Cardiac fibroblast (primary cell): ENCODE data around the gene ASCL2.

ENCODE experiments used
- DNase-seq, 2 donors: peaks; one replicate each; pipeline versions ENCODE4 v3.0.0 to v3.0.0-alpha.2; 2010; ENCODE audit warnings: low read depth in 2 of 2
- H3K4me3 ChIP-seq, 2 donors: replicated peaks in 1 of 2; 1 replicate in 1 of 2; 2 replicates in 1 of 2; pipeline ENCODE4 v1.5.1; 2011; ENCODE audit warnings: low read depth in 2 of 2, low read length in 2 of 2, mild to moderate bottlenecking in 2 of 2, moderate library complexity in 1 of 2
- TF ChIP-seq, protein P1 (sequence below): IDR thresholded peaks from one replicate; pipeline ENCODE4 v1.5.1; 2011; ENCODE audit warnings: low read depth, mild to moderate bottlenecking, low read length, inconsistent platforms

Gene ASCL2

DNA sequence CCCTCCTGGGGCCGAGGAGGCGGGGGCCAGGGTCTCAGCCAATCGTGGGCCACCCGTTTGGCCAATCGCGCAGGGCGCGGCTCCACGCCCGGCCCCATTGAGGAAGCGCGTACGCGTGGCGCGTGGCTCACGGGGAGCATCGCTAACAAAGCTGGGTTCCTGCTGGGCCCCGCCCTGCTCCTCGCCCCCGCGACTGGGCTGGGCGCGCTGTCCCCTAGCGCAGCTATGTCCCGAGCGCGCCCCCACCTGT lies 614 bp upstream of the ASCL2 start:
- TF ChIP-seq, protein P1, sequence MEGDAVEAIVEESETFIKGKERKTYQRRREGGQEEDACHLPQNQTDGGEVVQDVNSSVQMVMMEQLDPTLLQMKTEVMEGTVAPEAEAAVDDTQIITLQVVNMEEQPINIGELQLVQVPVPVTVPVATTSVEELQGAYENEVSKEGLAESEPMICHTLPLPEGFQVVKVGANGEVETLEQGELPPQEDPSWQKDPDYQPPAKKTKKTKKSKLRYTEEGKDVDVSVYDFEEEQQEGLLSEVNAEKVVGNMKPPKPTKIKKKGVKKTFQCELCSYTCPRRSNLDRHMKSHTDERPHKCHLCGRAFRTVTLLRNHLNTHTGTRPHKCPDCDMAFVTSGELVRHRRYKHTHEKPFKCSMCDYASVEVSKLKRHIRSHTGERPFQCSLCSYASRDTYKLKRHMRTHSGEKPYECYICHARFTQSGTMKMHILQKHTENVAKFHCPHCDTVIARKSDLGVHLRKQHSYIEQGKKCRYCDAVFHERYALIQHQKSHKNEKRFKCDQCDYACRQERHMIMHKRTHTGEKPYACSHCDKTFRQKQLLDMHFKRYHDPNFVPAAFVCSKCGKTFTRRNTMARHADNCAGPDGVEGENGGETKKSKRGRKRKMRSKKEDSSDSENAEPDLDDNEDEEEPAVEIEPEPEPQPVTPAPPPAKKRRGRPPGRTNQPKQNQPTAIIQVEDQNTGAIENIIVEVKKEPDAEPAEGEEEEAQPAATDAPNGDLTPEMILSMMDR, result no peak
- DNase-seq, result no peak
- H3K4me3 ChIP-seq, result no peak overlapping the region

DNA sequence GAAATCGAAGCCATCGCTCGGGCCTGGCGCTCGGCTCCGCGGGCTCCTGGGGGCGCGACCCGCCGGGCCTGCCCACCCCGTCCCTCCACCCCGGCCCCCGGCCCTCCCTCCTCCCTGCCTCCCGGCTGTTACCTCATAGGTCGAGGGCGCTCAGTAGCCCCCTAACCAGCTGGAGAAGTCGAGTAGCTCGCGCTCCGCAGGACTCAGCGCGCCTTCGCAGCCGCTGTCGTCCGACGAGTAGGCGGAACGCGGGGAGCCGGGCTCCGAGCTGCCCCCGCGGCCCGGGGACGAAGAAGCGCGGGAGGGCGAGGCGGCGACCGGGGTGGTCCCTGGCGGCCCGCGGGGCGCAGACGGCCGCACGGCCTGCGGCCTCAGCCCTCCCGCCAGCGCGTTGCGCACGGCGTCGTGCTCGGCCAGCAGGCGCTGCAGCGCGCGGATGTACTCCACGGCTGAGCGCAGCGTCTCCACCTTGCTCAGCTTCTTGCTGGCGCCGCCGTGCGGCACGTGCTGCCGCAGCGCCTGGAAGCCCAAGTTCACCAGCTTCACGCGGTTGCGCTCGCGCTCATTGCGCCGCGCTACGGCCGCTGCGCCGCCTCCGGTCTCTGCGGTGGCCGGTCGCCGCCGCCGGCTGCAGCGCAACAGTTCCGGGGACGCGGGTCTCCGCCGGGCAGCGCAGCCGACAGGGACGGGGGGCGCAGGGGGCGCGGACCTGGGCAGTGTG lies 627 bp downstream of the ASCL2 start:
- H3K4me3 ChIP-seq, result no peak overlapping the region
- TF ChIP-seq, protein P1, result no peak
- peak; percentile 39 to 56 for DNase-seq

DNA sequence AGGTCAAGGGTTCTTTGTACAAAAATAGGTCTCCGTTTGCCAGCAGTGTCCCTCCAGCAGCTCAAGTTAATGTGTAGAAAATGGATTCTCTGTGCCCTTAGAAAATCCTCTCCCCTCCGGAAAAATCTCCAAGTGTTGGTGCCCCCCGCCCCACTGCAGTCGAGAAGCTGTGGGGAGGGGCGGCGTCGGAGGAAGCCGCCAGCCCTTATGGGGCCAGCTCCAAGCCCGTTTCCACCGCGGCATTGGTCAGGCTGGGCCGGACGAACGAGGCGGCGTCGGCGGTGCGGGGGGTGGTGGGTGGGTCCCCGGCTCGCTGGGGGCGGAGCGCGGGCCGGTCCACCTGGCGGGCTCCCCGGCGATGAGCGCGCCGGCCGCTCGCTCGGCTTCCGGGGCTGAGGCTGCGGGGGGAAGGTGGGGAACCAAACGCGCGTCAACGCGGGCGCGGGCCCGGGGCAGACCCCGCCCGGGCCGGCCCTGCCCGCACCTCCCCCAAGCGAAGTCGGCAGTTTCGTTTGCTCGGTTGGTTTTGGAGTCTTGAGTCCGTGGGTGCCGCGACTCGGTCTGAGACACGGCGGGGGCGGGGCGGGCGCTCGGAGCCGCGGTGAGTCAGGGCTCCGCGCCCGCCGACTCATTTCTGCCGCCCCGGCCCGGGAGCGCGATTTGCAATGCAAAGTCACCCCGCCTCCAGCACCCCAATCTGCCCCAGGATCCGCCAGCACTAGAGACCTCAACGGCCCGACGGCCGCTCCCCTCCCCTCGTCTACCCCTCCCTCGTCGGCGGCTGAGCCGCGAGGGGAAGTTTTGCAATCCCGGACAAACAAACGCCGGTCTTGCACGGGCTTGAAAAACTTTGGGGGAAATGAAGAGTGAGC lies 1.4 kb downstream of the ASCL2 start:
- peak overlapping the region in 1 of 2 donors; percentile 17 for H3K4me3 ChIP-seq
- DNase-seq, result peak; percentile 25 to 30
- TF ChIP-seq, protein P1, result no peak

DNA sequence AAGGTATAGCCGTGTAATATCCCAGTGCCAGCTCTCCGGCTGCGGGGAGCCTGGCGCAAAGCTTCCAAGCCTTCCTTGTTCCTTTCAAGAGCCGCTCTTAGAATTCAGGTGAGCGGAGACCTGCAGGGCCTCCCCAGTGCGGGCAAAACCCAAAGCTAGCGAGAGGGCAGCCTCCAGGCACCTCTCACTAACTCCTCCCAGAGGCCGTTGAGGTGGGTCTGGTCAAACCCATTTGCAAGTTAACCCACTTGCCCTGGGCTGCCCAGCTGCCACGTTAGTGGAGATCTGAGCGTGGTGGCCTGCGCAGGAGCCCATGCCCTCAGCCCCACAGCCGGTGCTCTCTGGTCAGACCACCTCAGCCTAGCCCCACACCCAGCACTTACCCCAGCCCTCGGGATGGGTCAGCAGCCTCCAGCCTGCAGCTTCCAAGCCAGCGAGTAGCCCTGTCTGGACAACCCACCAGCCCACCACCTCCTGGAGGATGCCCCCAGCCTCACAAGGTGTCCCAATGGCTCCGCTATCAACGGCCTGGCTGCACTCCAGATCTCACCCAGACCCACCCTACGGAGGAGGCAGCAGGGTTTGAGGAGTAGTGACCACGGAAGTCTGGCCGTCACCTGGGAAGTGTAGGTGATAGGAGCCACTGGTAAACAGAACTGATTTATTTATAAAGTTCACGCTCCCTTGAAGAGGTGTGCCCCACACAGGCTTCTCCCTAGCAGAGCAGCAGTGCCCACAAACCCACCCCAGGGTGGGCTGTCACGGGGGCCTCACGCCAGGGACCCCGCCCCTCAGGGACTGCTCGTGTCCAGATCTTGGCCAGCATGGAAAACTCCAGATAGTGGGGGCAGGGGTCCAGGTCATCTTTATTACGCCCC lies 2.3 kb downstream of the ASCL2 start:
- H3K4me3 ChIP-seq, result no peak overlapping the region
- no peak for DNase-seq

DNA sequence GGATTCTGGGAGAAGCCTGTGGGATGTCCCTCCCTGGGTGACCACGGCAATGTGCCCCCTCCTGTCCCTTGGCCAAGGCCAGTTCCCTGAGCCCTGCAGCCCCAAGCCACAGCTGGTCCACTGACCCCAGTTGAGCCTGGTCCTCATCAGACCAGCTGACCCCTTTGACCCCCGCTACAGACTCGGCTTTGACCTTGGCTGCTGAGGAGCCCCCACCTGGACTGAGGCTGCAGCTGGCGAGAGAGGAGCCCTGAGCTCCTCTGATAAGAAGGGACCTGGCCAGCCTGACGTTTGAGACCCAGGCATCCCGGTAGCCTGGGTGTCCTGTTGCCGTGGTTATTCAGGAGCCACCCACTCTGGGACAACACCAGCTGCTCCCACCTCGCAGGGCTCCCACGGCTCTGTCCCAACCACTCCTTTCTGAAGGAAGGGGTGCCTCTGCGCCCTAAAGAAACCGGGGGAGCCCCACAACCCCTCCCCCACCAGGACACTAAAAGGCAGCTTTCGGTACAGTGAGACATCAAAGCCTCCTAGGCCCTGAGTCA lies 3.0 kb downstream of the ASCL2 start:
- TF ChIP-seq, protein P1, result no peak
- H3K4me3 ChIP-seq, result no peak overlapping the region

More for the DNA sequence above, 2.3 kb downstream of the ASCL2 start:
- TF ChIP-seq, protein P1, result no peak

DNA sequence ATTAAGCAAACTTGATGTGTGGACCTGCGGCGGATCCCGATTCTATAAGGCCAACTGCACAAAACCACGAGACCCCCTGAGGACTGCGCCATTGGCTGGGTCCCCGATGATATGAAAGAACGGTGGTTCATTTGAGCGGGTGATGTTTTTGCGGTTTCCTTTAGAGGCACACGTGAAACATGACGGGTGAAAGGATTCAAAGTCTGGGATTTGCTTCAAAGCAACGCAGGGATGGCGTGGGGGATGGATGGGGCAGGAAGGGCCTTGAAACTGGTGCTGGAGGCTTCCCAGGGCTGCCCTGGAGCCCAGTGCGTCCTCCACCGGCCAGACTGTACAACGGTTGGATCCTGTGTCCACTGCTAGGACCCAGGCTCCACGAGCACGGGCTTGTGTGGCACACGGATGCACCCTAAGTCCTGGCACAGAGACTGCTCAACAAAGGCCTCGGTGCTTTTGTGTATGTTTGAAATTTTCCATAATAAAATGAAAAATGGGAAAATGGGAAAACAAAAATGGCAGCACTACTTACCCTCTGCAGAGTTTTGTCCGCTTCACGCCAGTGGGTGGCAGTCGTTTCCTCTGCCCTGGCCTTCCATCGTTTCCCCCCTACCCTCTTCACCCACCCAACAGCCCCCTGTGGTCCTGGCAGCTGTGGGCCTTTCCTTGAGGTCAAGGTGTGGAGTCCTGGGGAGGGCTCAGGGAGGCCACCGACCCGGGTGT lies 3.6 kb downstream of the ASCL2 start:
- H3K4me3 ChIP-seq, result no peak overlapping the region
- TF ChIP-seq, protein P1, result no peak
- DNase-seq, result no peak

More for the DNA sequence above, 3.0 kb downstream of the ASCL2 start:
- DNase-seq, result no peak
